ENCODE data around the gene KBTBD8.

KBTBD8 gene

DNA sequence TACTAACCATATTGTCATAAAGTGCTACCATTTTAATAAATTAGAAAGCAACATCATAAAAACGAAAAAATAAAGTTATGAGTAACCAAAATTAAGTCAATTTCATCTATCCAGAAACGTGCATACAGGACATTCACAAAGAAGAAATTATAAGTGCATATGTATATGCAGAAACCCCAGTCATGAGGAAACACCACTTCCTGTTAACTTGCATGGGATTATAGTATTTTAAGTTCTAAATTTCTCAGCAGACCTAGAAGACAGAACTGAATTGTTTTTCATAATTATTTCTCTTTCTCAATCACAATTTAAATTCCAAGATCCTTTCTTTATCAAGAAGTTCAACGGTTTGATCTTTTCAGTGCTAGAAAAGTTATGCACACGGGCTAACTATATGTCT lies 1.4 kb upstream of the KBTBD8 start:
- Histone ChIP-seq H3K27ac (no peak overlapping the region), H3K4me3 (no peak overlapping the region)

DNA sequence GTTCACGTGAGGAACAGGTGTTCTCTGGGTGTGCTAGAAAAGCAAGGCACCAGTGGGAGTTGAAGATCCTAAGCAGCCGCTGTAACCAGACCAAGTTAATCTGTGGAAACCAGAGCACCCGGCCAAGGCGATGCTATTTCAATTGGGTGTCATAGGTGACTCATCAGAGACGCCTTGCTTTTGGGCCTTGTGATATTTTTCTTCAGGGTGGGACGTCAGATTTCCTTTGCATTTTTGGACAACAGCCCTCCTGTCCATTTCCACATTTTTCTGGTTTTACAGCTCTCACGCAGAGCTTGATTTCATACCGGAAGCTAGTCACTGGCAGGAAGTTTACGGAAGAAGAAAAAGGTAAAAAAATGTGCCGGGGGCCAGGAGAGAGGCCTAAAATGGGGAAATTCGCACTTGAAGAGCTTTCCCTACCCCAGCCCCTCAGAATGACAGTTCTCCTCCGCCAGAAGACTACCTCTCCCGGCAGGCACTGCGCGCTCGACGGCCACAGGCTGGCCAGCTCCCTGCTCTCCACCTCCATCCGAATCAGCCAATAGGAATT lies 471 bp upstream of the KBTBD8 start:
- Histone ChIP-seq H3K27ac (peak overlapping the region in 1 of 21 experiments; percentile 42), H3K4me3 (peak overlapping the region; percentile 22 to 99 (median 84))

DNA sequence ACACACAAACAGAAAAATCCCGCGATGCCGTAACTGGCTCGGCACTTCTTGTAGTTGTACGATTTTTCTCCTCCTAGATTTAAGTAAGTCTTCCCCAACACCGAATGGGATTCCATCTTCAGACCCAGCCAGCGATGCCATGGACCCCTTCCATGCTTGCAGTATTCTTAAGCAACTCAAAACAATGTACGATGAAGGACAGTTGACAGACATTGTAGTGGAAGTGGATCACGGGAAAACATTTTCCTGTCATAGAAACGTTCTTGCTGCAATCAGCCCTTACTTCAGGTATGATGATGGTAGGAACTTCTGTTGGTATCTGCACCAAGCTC lies 763 bp downstream of the KBTBD8 start:
- H3K4me3 ChIP-seq, result peak overlapping the region; percentile 74 to 99 (median 97)
- peak overlapping the region in 18 of 21 experiments; percentile 24 to 85 (median 67) for H3K27ac ChIP-seq

DNA sequence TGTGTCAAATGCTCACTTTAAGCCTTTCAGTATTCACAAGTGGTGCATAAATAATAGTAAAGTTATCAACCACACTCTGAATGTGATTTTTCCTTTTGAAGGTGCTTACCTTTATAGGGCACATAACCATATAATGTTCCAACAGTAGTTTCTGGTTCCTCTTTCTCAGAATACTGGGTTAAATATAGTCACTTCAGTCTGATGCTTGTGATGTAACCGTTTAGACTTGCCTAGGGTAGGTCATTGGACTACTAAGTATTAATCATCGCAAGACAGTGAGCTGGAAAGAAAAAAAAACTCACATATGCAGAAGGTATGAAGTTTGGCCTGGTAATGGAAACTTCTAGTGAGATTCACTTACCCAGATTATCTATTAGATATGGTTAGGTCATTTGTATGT lies 1.9 kb downstream of the KBTBD8 start:
- no peak overlapping the region for H3K27ac ChIP-seq
- no peak overlapping the region for H3K4me3 ChIP-seq

DNA sequence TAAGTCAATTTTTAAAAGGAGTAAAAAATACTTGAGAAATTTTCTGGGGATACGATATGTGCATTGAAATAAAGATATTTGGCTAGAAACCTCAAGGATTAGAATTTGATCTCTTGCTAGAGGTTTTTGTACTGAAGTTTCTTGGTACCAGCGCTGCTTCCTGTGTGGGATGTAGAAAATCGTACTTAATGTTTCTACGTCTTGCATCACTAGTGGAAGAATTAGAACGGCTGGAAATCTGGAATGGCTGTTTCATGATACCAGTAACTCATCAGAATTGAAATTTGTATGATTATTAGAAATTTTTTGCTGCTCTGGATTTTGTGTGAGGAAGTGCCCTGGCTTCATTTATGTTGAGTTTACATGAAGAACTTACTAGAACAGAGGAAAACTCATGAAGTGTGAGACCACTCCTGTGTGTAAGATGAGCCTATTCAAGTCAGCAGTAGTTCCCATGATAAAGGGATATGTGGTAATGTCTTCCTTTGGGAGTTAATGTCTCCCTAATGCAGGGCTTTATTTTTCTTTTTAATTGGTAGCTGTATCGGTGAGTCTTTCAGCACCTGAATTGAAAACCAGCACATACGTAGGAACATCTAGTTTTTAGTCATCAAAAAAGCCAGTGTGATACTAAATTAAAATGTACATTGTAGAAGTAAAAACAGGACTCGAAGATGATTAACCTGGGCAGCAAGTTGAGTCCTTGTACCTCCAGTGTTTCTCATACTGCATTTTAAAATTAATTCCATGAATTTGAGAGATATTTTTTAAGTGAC lies 3.2 kb downstream of the KBTBD8 start:
- Histone ChIP-seq H3K4me3 (no peak overlapping the region), H3K27ac (peak overlapping the region in 1 of 21 experiments; percentile 33)

DNA sequence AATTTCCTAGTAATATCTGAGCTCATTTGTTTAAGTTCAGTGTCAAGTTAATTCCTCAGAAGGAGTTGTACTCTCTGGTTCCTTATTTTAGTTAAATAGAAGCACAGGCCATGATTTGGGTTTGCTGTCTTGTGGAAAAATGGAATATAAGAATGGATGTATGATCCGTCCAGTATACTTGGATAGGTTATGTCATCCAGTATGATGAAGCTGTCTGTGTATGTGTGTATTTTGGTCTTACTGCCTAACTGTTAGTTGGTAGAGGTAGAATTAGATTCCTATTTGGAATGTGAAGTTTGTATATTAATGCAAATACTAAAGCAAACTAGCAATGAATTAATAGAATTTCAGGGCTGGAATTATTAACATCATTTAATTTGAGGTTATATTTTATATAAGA lies 7.9 kb downstream of the KBTBD8 start:
- Histone ChIP-seq H3K4me3 (no peak overlapping the region), H3K27ac (no peak overlapping the region)

DNA sequence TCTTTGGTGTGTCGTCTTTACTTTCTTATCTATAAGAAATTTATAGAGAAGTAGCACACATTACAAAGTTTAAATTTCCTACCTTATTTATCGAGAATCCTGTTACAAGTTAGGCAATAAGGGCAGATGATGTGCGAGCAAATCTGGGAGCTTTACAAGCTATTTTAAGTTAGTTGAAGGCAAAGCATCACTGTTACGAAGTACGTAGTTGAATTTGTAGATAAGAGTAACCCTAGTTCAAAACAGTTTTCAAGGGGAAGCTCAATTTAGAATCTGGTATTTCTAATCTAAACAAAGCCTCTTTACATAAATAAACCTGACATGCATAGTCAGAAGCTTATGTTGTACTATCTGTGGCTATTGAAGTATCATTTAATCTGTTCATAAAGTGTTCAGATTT lies 8.4 kb downstream of the KBTBD8 start:
- H3K27ac ChIP-seq, result no peak overlapping the region

DNA sequence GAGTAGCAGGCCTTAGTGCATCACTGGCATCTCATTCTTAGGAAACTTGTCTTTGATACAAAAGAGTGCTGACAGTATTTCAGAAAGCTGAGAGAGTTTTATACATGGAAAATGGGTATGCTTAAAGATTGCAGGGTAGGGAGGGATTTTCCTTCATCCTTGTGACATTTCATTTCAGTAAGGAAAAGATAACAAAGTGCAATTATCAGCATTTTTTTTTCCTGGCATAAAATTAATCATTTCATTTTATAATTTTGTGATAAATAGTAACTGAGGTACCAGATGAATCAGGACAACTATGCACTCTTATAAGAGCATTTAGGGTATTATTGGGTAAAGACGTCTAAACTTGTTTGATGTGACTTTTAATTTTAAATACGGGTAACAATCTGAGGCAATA lies 10.3 kb downstream of the KBTBD8 start:
- H3K4me3 ChIP-seq, result no peak overlapping the region
- no peak overlapping the region for H3K27ac ChIP-seq

More for the DNA sequence above, 8.4 kb downstream of the KBTBD8 start:
- no peak overlapping the region for H3K4me3 ChIP-seq

DNA sequence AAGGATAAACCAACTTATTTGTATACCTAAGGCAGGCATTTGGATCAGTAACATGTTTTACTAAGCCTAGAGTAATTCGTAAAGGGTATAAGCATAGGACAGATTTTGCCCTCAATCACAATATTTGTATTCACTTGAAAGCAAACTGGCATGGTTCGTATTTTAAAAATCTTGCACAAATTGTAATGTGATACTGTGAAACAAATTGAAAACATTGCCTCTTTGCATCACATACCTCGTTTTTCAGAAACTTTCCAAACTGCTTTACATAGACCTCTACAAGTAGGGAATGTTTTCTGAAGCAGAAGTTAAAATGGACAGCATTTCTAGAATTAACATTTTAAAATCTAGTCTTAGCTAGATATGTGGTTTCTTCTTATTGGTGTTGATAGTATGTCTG lies 11.6 kb downstream of the KBTBD8 start:
- Histone ChIP-seq H3K27ac (no peak overlapping the region), H3K4me3 (no peak overlapping the region)

DNA sequence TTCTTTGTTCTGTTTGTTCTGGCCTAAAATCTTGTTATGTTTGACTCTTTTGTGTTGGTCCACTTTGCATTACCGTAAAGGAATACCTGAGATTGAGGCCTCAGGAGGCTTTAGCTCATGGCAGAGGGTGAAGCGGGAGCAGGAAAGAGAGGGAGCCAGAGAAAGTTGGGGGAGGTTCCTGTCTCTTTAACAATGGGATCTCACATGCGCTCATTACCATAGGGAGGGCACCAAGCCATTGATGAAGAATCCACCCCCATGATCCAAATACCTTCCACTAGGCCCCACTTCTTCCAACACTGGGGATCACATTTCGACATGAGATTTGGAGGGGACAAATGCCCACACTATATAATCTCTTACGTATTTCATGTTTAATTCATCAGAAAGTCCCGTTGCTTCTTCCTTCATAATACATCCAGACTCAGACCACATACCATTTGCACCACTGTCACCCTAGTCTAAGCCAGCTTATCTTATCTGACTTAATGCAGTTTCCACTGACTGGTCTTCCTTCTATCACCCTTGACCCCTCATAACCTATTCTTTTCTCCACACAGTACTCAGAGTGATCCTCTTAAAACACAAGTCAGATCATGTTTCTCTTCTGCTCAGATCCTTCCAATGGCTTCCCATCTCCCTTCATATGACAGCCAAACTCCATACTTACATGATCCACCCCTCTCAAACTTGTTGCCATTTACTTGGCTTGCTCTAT lies 13.5 kb downstream of the KBTBD8 start:
- Histone ChIP-seq H3K27ac (no peak overlapping the region), H3K4me3 (no peak overlapping the region)

DNA sequence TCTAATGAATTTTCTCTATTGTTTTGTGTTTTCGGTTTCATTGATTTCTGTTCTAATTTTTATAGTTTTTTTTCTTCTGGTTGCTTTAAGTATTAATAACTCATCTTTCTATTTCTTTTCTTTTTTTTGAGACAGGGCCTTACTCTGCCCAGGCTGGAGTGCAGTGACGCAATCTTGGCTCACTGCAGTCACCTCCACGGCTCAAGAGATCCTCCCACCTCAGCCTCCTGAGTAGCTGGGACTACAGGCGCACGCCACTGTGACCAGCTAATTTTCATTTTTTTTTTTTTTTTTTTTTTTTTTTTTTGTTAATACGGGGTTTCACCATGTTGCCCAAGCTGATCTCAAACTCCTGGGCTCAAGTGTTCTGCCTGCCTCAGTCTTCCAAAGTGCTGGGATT lies 14.5 kb downstream of the KBTBD8 start:
- Histone ChIP-seq H3K4me3 (no peak overlapping the region), H3K27ac (no peak overlapping the region)

DNA sequence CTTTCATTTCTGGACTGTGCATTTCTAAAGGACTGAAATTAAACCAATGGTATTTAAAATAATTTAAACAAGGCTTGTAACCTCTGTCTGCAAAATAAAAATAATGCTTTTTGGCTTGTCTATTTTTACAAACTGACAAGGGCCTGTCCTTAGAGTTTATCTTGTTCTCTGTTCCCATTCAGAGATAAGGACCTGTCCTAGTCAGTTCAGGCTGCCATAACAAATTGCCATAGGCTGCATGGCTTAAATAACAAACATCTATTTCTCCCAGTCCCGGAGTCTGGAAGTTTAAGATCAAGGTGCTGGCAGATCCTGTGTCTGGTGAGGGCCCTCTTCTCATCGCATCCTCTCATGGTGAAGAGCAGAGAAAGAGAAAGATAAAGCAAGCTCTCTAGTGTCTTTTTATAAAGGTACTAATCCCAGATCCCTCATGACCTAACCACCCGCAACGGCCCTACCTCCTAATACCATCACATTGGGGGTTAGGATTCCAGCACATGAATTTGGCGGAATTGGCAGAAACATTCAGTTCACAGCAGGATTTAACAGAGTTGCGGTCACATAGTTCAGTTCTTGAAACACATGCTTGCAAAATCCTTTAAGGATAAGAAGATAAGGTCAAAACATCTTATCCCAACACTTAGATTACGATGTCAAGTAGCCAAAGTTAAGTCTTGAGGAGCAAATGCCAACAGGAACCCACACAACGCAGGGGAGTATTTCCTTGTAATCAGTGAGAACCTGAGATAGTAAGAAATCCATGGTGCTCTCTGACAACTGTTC lies 17.8 kb downstream of the KBTBD8 start:
- H3K4me3 ChIP-seq, result no peak overlapping the region
- no peak overlapping the region for H3K27ac ChIP-seq

DNA sequence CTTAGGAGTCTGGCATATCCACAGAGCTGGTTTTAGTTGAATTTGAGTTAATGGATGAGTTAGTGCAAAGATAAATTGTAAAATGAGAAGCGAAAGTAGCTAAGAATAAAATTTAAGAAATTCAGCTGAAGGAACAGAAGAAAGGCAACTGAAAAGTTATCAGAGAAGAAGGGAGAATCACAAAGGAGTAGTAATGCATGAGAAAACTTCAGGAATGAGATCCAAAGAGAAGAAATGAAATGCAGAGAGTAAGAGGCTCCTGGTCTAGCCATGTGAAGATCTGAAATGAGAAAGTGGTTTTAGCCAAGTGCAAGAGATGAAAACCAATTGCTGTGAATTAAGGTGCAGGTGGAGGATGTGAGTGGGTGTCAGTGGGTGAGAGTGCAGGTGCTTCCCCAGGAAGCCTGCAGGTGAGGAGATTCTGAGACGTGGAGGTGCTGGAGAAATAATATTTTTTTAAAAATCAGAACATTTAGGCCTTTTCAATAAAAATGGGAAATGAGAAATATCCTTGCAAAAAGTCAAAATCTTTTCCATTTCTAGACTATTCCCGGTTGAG lies 18.5 kb downstream of the KBTBD8 start:
- no peak overlapping the region for H3K4me3 ChIP-seq
- no peak overlapping the region for H3K27ac ChIP-seq

DNA sequence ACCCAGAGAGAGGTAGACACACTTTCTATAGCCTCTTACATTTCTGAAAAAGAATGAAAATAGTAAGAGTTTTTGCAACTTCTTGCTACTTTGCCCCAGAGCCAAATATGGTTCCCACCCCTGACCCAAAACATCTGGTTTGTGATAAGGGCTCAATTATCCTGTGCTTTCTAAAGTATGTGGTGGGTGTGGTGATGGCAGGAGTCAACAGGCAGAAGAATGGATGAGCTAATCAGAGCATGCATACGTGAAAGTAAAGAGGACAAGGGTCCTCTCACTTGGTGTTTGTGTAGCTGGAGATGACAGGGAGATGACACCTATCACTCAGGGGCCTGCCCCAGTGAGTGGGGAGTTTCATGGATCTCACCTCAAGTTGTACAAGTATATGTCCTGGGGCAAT lies 19.1 kb downstream of the KBTBD8 start:
- Histone ChIP-seq H3K27ac (no peak overlapping the region), H3K4me3 (no peak overlapping the region)

DNA sequence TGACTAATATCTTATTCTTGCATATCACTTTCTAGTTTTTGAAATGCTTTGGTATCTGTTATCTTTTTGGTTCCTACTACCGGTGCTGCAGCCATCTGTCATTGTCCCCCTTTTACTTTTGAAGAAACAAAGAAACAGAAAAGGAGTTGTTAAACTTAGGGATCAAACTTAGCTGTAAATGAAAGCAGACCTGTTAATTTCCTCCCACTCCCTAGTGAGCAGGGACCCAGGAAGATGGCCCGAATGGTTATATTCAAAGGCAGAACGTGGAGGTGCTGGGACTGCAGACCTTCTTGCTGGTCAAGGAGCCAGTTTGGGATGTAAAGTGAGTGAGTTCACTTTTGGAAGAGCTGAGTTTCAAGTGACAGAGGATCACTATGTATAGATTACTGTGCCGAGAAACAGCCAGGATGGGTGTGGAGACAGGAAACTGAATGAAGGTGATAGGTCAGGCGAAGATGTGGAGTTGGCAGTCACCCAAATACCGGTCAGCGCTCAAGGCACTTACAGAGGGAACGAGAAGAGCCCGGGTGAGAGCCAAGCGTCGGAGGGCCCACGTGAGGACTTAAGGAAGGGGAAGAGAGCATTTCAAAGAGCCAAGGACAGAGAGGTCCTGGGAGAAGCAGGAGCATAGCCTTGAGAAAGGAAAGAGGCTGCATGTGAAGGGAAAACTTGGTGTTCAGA lies 20.1 kb downstream of the KBTBD8 start:
- Histone ChIP-seq H3K4me3 (no peak overlapping the region), H3K27ac (no peak overlapping the region)

DNA sequence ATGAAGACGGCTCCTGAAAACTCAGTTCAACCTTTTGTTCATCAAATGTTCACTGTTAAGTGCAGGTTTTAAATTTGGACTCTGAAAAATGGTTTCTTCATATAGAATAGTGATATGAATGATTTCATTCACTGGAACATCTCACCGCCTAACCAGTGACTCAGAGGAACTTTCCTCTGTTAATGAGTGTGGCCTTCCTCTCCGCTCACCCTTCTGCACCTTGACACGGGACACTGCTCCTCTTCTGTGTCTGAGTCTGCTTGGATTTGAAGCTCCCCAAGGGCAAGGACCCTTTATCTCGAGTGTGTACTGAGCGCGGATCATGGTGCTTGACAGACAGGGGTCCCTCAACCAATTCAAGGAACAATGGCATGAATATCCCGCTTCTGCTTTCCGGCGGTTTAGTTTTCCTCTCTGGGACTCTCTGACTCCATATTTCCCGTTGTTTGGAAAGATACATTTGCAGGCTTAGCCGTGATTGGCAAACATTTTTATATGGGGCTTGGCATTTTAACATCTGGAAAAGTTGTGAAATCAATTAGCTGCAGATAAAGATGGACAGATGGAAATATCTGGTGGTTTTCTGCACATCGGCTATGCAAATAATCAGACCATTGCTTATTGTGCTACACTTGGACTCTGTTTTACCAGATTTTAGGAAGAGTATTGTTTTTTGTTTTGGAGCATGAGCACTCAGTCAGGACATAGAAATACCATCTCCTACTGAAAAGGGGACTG lies 20.9 kb downstream of the KBTBD8 start:
- no peak overlapping the region for H3K4me3 ChIP-seq
- no peak overlapping the region for H3K27ac ChIP-seq

DNA sequence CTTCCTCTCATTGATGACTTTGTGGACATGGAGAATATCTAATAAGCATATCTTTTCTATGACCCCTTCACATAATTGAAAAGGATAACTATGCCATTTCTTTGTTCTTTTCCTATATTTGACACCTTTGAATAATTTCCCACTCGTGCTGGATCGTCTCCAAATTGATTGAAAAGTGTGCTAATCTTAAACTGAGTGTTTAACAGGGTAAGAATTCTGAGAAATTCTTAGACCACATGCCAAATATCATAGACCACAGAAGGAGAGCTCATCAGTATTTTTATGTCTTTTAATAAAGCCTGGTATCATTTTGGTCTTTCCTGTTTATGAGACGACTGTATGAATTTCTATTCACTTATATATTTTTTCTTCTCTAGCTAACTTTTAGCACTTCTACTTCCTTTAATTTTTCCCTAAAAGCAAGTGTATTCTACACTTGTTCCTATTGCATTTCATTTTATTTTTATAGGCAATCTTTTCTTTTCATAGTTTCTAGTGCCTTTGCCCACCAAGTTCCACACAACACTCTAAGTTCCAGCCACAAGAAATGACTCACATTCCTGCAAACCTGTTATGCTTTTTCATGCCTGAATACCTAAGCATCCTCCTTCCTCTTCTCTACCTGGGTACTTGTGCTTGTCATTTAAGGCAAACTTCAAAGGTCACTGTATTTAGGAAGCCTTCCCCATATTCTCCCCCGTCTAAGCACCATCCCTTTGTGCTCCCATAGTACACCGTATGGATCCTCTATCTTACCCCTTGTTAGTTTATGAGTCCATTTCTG lies 30.1 kb downstream of the KBTBD8 start:
- no peak overlapping the region for H3K4me3 ChIP-seq
- no peak overlapping the region for H3K27ac ChIP-seq
